NB4 (cell line): ENCODE measurements around the gene PLEKHJ1.

Experiments
- CTCF ChIP-seq: IDR thresholded peaks from one replicate; pipeline ENCODE4 v1.5.1; 2012; ENCODE audit warnings: low read depth, low read length
- MAX ChIP-seq: IDR thresholded peaks from 2 replicates; pipeline ENCODE4 v1.6.1; 2011; ENCODE audit warnings: low read depth, low read length
- POLR2A ChIP-seq: IDR thresholded peaks from 2 replicates; pipeline ENCODE4 v1.6.1; 2011; ENCODE audit warnings: mild to moderate bottlenecking; ENCODE audit not compliant: insufficient read length; ENCODE audit errors: extremely low read depth

- TF ChIP-seq CTCF (no peak), MAX (no peak), POLR2A (no peak)
Observed at GRCh38 chr19:2192862-2193261, 43.3 kb downstream of the PLEKHJ1 start.
